Stimulated activated CD8-positive, alpha-beta memory T cell treated with anti-CD3 and anti-CD28 coated beads, Interleukin-4, amount 100 ng/mL, for 24 hours (primary cell): ENCODE measurements around the gene HOXC12.

ENCODE experiments used
- DNase-seq: peaks from one replicate; pipeline ENCODE4 v3.0.0-alpha.2; 2020; ENCODE audit warnings: low read depth

The HOXC12 gene

DNA sequence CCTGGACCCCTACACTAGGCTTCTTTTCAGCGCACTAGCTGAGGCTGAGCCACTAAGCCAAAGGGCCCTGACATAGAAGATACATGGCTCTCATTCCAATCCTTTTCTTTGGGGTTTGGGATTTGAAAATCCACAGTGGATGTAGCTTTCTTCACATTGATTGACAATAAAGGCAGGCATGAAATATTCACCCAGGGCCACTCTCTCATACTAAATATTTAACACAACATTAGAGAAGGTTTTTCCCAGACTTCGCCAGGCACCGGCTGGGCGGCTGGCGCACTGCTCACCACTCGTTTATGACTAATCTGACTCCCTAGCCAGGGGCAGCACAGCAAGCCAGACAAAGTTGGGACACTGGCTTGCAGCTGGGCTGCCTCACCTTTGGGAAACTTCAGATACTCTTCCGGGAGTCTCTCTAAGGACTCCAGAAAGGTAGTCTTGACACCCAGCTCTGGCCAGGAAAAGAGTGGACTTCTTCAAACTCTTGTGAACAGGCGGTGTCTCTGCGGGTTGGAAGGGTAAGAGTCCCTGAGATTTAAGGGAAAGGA is 17.5 kb downstream of the HOXC12 start:
- no peak for DNase-seq

GRCh38 chr12:53972722-53973235 is 18.1 kb downstream of the HOXC12 start, which contains the start of gene HOXC11:
Gene HOXC11, plus strand, starts transcription at chr12:53973126. Its CDS starts 116 bp downstream, at chr12:53973242.
- DNase-seq, result no peak

GRCh38 chr12:53973236-53974042 is 18.7 kb downstream of the HOXC12 start:
- no peak for DNase-seq

GRCh38 chr12:53974084-53975063 is 19.7 kb downstream of the HOXC12 start, which contains the start of gene HOTAIR:
Gene HOTAIR, minus strand, starts transcription at chr12:53974954.
- no peak for DNase-seq

GRCh38 chr12:53975064-53975471 is 20.4 kb downstream of the HOXC12 start:
- DNase-seq, result no peak

GRCh38 chr12:53975479-53976152 is 20.9 kb downstream of the HOXC12 start:
- DNase-seq, result no peak

DNA sequence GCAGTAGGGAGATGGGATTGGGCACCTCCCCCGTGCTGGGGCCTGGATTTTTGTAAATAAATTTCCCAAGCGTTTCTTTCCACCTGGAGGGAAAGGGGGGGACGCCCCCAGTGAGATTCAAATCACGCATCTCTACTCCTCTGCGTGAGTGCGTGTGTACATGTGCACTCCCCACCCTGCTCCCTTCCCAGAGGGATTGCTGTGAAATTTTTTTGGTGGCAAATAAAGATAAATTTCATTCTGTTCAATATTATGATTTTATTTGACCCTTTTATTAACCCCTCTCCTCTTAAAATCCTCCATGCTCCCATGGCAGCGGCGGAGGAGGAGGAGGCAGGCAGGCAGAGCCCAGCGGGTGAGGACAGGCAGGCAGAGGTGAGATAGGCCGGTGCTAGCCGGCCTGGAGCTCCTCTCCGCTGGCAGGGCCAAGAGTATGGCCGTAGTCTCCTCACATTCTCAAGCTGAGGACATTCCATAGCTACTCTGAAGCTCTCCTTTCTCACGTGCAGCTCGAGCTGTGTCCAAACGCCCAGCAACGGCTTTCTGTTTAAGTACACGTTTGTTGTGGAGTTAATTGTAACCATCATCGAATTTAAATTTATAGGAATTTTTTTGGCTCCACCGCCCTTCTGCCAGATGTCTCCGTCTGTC is 21.6 kb downstream of the HOXC12 start:
- DNase-seq, result no peak

GRCh38 chr12:53976823-53977595 is 22.3 kb downstream of the HOXC12 start:
- no peak for DNase-seq

- DNase-seq, result no peak
These were observed 23.1 kb downstream of the HOXC12 start for GRCh38 chr12:53977596-53978445.

- no peak for DNase-seq
These were observed 24.0 kb downstream of the HOXC12 start for GRCh38 chr12:53978477-53979356.

DNA sequence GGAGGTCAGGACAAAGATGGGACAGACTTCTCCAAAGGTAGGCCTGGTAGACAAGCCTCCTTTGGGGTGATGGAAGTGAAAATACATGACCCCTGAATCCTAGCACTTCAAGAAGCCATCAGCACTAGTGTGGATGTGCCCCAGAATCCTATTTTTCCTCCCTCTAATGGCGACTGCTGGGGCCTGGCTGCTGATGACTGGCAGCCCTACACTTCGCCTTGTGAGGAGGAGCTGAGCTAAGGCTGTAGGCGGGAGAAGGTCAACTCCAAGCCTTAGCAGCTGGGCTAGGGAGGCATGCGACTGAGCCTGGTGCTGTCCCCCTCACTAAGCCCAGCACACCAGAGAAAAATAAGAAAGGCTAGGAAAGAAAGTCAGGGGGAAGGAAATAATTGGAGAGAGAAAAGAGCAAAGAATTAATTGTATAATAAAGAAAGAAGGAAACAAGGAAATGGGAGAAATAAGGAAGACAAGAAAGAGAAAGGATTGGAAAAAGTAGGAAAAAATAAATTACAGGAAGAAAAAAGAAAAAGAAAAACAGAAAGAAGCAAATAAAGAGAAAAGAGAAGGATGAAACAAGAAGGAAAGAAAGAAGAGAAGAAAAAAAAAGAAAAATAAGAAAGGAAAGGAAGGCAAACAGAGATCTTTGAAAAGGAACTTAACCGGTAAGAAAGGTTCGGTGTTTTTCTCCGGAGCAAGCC is 25.6 kb downstream of the HOXC12 start:
- no peak for DNase-seq

- DNase-seq, result no peak
These were observed 26.2 kb downstream of the HOXC12 start for GRCh38 chr12:53980802-53981496.

DNA sequence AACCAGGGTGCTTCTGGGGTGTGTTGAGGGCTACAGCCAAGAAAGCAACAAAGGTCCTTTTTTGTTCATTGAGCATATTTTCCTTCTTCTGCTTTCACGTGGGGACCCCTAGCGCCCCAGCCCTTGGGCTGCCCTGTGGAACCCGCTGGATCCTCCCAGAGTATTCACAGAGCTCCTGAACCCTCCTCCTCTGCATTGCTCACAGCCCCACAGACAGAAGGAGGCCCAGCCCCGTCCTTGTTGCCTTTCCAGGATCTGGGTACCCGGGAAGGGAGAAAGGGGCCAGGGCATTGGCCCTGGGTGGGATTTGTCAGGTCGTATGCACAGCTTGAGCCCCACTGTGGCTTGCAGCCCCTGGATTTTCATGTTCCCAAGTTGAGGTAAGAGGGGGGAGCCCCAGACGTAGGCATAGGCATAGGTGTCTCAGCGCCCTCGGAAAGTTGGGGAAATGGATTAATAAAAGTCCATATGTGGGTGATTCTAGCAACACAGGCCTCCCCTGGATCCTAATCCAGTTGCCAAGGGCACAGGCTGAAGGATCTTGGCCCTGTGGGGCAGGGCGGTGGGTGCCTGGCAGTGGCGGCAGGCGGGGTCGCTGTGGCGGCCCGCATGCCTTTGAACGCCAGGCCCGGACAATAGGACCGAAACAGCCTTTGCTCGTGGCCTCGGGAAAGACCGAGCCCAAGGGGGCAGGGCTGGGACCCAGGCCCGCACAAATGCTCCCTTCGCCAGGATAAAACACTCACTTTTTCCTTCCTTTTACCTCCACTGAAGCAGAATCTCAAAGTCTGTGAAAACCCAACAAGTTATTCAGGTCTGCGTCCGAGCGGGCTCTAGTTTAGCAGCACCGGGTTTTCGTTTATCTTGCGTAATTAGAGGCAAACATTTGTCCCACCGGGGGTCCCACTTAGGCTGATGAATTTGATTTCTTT is 27.2 kb downstream of the HOXC12 start:
- no peak for DNase-seq

- no peak for DNase-seq
These were observed 28.2 kb downstream of the HOXC12 start for GRCh38 chr12:53982648-53983567.

DNA sequence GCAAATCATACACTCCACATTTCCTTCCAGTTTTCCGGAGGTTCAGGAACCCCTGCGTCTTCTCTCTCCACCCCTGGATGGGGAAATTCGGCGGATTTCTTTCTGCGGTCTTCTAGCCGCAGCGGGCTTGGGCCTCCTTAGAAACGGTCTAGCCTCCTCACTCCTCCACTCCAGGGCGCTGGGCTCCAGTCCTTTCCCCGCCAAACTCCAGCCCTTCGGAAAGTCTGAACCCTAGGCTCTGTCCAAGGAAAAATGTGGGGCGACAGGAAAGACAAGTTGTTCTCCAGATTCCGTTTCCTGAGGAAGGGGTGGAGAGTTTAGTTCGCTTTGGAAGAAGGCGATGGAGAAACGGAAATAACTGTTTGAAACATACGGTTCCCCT is 28.9 kb downstream of the HOXC12 start:
- DNase-seq, result no peak
